Right ventricle myocardium inferior (tissue), 1 donor: ENCODE results near the gene ZNF845. TPM values are rescaled to one million over a fixed set of nuclear protein-coding genes. Genes with fewer than 3 reads are reported as not detected.
"Not testable (repeated sequence)": the region's sequence is repeated elsewhere in the genome, so short reads cannot be mapped to it uniquely, and the experiment has no call there.

Experiments used
- ATAC-seq: fragments of 200-7000 bp; cut with Tn5 transposase; one replicate; pipeline ENCODE4 v1.9.1; 2020; ENCODE audit warnings: mild to moderate bottlenecking, moderate library complexity
- DNase-seq: peaks from one replicate; pipeline ENCODE4 v3.0.0; 2021; ENCODE audit errors: missing footprints
- intact Hi-C: fragments of 100-400 bp; cut with DNase I; formaldehyde crosslinking; loops from one replicate; pipeline ENCODE4 v1.11.0; 2022
- total RNA-seq: library from RNA; stranded (reverse); fragmentation: NEBNext Ultra II Directional; extraction: Animal tissue kit (Norgen Biotek cat#: 25700); gene quantifications from one replicate; pipeline ENCODE4 v1.2.1, GENCODE V29; 2021
- donor health status: DM: no; HTN: yes; CAD: no; lungs with severe emphysema.

Gene ZNF845
- total RNA-seq, 1 donor from 2014 or later = 3.7 TPM

- intact Hi-C loops = no loop called here
- ATAC-seq (peak; percentile 42), DNase-seq (no peak)
These were observed 32.4 kb downstream of the ZNF845 start for GRCh38 chr19:53365899-53366493.

- ATAC-seq (no peak), DNase-seq (no peak)
- intact Hi-C loops = no loop called here
These were observed 38.6 kb downstream of the ZNF845 start for GRCh38 chr19:53372196-53372595.

- ATAC-seq (no peak), DNase-seq (no peak)
- intact Hi-C loops = no loop called here
These were observed 40.7 kb downstream of the ZNF845 start for GRCh38 chr19:53374288-53374687.

- DNase-seq (no peak), ATAC-seq (no peak)
- intact Hi-C loops = no loop called here
These were observed 41.2 kb downstream of the ZNF845 start for GRCh38 chr19:53374743-53375142.

- no peak for DNase-seq
- intact Hi-C loops = no loop called here
- ATAC-seq = no peak
These were observed 47.8 kb downstream of the ZNF845 start for GRCh38 chr19:53381376-53381775.

- no peak for DNase-seq
- ATAC-seq = no peak
- intact Hi-C loops = no loop called here
These were observed 54.6 kb downstream of the ZNF845 start for GRCh38 chr19:53388168-53388567.

- no peak for ATAC-seq
- no peak for DNase-seq
- intact Hi-C loops = no loop called here
These were observed 55.4 kb downstream of the ZNF845 start for GRCh38 chr19:53388904-53389303.

- no peak for DNase-seq
These were observed 56.0 kb downstream of the ZNF845 start for GRCh38 chr19:53389571-53389970.

GRCh38 chr19:53389978-53390377 is 56.4 kb downstream of the ZNF845 start:
- ATAC-seq = no peak
- intact Hi-C loops = no loop called here
- no peak for DNase-seq

More at GRCh38 chr19:53389571-53389970, 56.0 kb downstream of the ZNF845 start:
- ATAC-seq = no peak
- intact Hi-C loops = no loop called here

- intact Hi-C loops = no loop called here
- DNase-seq = peak; percentile 82
These were observed 61.0 kb downstream of the ZNF845 start for GRCh38 chr19:53394522-53394973.

GRCh38 chr19:53394974-53395839 is 61.7 kb downstream of the ZNF845 start, which contains the start of gene ZNF765:
ZNF765 (plus strand) TSS chr19:53395149; CDS start chr19:53398016, 2,867 bp downstream.
- ATAC-seq = peak; percentile 100
- intact Hi-C loops = no loop called here
- peak; percentile 98 for DNase-seq

More at GRCh38 chr19:53394522-53394973, 61.0 kb downstream of the ZNF845 start:
- peak; percentile 69 for ATAC-seq

GRCh38 chr19:53395840-53396524 is 62.4 kb downstream of the ZNF845 start:
- DNase-seq, intact Hi-C loops, ATAC-seq: not testable (repeated sequence)

- intact Hi-C loops = no loop called here
- DNase-seq = no peak
- no peak for ATAC-seq
These were observed 62.9 kb downstream of the ZNF845 start for GRCh38 chr19:53396525-53396868.

- intact Hi-C loops = not testable (repeated sequence)
These were observed 64.4 kb downstream of the ZNF845 start for GRCh38 chr19:53397918-53398317.

More at GRCh38 chr19:53397918-53398317, 64.4 kb downstream of the ZNF845 start:
- DNase-seq, ATAC-seq: not testable (repeated sequence)

Other genes with a start within 250 kb of the ZNF845 start
- 16.5 TPM for gene ZNF160, start 230.3 kb upstream of the ZNF845 start, total RNA-seq
- gene ZNF415, start 200.8 kb upstream of the ZNF845 start, total RNA-seq = 18.6 TPM
- 5.1 TPM for gene ZNF347, start 174.7 kb upstream of the ZNF845 start, total RNA-seq
- gene ZNF665, start 140.4 kb upstream of the ZNF845 start, total RNA-seq = 0.73 TPM
- gene ZNF677, start 78.9 kb upstream of the ZNF845 start, total RNA-seq = 20.1 TPM
- not detected for gene VN1R2, start 75.5 kb upstream of the ZNF845 start, total RNA-seq
- gene VN1R4, start 66.0 kb upstream of the ZNF845 start, total RNA-seq = not detected
- gene ZNF525, start 32.0 kb downstream of the ZNF845 start, total RNA-seq = 4.8 TPM
- gene ZNF765, start 61.4 kb downstream of the ZNF845 start, total RNA-seq = 4.6 TPM
- 3.8 TPM for gene ZNF761, start 98.2 kb downstream of the ZNF845 start, total RNA-seq
- gene ZNF813, start 134.0 kb downstream of the ZNF845 start, total RNA-seq = 1.1 TPM
- 9.3 TPM for gene ZNF331, start 204.4 kb downstream of the ZNF845 start, total RNA-seq